ENCODE measurements around the gene SOCS3. TPM values are rescaled to one million over a fixed set of nuclear protein-coding genes. Genes with fewer than 3 reads are reported as not detected.

SOCS3 gene
- 53.1 TPM for total RNA-seq (2021; ENCODE audit: unreplicated experiment)
- 30.5 TPM for polyA plus RNA-seq (2012; ENCODE audit: insufficient read length)
- Bru-seq, nascent RNA = percentile 95 among the genes with signal in this experiment
- BruChase-seq, experiment 1, labeled RNA remaining after a 2-hour chase = percentile 91 among the genes with signal in this experiment
- BruChase-seq, experiment 2, labeled RNA remaining after a 6-hour chase = percentile 77 among the genes with signal in this experiment
- long read RNA-seq, transcript SOCS3-201 (2 exons, 2,734 nt) = major isoform, 236 of 342 reads
- long read RNA-seq, partial matches to known transcripts = 0 of 342 reads
- long read RNA-seq, other reads (novel, unspliced or antisense) = 106 of 342 reads

GRCh38 chr17:78359997-78360370 is at the start of gene SOCS3:
SOCS3 (minus strand) TSS chr17:78360077; CDS start chr17:78359095, 982 bp downstream.
- ATAC-seq = peak; percentile 79
- POLR2A ChIA-PET = interaction anchor here (0.6 to 0.7 kb wide), 3 partner anchors 23 to 179 kb away, joined by 3 to 12 read pairs (median 3); no protein-coding TSS in a partner anchor

DNA sequence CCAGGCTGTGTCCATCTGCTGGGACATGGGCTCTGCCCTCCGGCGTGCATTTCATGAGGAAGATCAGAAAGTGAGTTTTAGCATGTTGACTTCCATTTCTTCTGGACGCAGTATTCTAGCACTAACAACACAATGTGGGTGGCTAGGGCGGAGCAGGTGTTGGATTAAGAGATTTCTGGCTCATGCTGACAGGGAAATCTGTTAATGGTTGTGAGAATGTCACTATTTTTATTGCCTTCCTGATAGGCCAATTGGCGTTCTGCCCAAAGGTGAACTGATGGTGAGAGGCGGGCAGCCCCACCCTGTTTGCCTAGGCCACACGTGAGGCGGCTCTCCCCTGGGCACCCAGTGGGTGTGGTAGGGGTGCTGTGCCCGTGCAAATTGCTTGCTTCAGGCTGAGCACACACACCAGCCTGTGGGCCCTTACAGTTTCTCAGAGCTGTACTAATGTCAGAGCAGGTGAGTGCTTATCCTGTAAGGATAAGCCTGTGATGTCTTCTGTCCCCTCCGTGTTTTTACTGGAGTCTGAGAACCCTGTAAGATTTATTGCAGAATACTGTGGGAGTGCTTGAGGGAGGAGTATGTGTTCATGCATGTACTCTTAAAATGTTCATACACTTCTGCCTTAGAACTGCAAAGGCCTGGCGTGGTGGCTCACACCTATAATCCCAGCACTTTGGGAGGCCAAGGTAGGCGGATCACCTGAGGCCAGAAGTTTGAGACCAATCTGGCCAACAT is 49.5 kb upstream of the SOCS3 start:
- BruUV-seq (replicated peaks) = no TSS peak
- 0 out of 2 replicates have a peak, but pooled peaks cover 5% of the 10 kb centered on the region for H3K4me1 ChIP-seq (ENCODE audit: control insufficient read depth, insufficient read depth, low read length)
- H3K4me3 ChIP-seq (ENCODE audit: low read depth in 2 of 2, low read length in 2 of 2) = no peak overlapping the region
- H3K9me3 ChIP-seq (ENCODE audit: control insufficient read depth, insufficient read depth, low read depth, low read length) = no peaks in the 10 kb centered on the region
- intact Hi-C loops (cut with micrococcal nuclease; ENCODE audit: unreplicated experiment) (no loop called here), in situ Hi-C loops (cut with HindIII; ENCODE audit: low pct_unique_long_range_greater_than_20kb, low sequenced_read_pairs) (no loop called here)
- no peaks in the 10 kb centered on the region for H3K36me3 ChIP-seq (ENCODE audit: control insufficient read depth, insufficient read depth, low read length)
- no peaks in the 10 kb centered on the region for H3K27me3 ChIP-seq (ENCODE audit: control insufficient read depth, insufficient read depth, low read length)
- DNase-seq (ENCODE audit: low read depth, low spot score) (no peak), ATAC-seq (no peak)
- TF ChIP-seq CTCF (IDR thresholded peaks at IDR 0.05) = no peak
- TF ChIP-seq, protein P1, sequence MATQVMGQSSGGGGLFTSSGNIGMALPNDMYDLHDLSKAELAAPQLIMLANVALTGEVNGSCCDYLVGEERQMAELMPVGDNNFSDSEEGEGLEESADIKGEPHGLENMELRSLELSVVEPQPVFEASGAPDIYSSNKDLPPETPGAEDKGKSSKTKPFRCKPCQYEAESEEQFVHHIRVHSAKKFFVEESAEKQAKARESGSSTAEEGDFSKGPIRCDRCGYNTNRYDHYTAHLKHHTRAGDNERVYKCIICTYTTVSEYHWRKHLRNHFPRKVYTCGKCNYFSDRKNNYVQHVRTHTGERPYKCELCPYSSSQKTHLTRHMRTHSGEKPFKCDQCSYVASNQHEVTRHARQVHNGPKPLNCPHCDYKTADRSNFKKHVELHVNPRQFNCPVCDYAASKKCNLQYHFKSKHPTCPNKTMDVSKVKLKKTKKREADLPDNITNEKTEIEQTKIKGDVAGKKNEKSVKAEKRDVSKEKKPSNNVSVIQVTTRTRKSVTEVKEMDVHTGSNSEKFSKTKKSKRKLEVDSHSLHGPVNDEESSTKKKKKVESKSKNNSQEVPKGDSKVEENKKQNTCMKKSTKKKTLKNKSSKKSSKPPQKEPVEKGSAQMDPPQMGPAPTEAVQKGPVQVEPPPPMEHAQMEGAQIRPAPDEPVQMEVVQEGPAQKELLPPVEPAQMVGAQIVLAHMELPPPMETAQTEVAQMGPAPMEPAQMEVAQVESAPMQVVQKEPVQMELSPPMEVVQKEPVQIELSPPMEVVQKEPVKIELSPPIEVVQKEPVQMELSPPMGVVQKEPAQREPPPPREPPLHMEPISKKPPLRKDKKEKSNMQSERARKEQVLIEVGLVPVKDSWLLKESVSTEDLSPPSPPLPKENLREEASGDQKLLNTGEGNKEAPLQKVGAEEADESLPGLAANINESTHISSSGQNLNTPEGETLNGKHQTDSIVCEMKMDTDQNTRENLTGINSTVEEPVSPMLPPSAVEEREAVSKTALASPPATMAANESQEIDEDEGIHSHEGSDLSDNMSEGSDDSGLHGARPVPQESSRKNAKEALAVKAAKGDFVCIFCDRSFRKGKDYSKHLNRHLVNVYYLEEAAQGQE (IDR thresholded peaks at IDR 0.05; ENCODE audit: insufficient read depth in 1 of 2, low read depth in 2 of 2, low read length in 1 of 2) = no peak
- TF ChIP-seq POLR2AphosphoS5 (IDR thresholded peaks at IDR 0.05; ENCODE audit: low read depth, low read length) = no peak
- H3K27ac ChIP-seq (ENCODE audit: low read length) = no peak overlapping the region
- ChIA-PET CTCF (no interaction called here), POLR2A (no interaction called here)

More at GRCh38 chr17:78359997-78360370, at the start of gene SOCS3:
- peak within 1 kb of the TSS; percentile 81 to 98 for H3K4me3 ChIP-seq (ENCODE audit: low read depth in 2 of 2, low read length in 2 of 2)
- no TSS peak for BruUV-seq (replicated peaks)
- H3K9me3 ChIP-seq (ENCODE audit: control insufficient read depth, insufficient read depth, low read depth, low read length) = no peaks in the 10 kb centered on the region
- in situ Hi-C loops (cut with HindIII; ENCODE audit: low pct_unique_long_range_greater_than_20kb, low sequenced_read_pairs) = no loop called here
- peak within 1 kb of the TSS; percentile 89 for H3K27ac ChIP-seq (ENCODE audit: low read length)
- no peak for DNase-seq (ENCODE audit: low read depth, low spot score)
- intact Hi-C loops (cut with micrococcal nuclease; ENCODE audit: unreplicated experiment) = loop anchor here (2.0 to 5.0 kb wide), 2 partner anchors 61 to 78 kb away; no protein-coding TSS in a partner anchor
- TF ChIP-seq SIN3A (IDR thresholded peaks at IDR 0.05; ENCODE audit: borderline replicate concordance, insufficient read depth, low read depth, low read length) (peak; percentile 87; the same call in 1 of the 2 replicates), POLR2AphosphoS5 (IDR thresholded peaks at IDR 0.05; ENCODE audit: low read depth, low read length) (peak; percentile 98), TCF7L2 (IDR thresholded peaks at IDR 0.05; ENCODE audit: low read depth, low read length) (peak; percentile 50; the same call in 1 of the 2 replicates), CTCF (IDR thresholded peaks at IDR 0.05) (no peak)
- TF ChIP-seq, protein P1 (IDR thresholded peaks at IDR 0.05; ENCODE audit: insufficient read depth in 1 of 2, low read depth in 2 of 2, low read length in 1 of 2) = no peak
- H3K36me3 ChIP-seq (ENCODE audit: control insufficient read depth, insufficient read depth, low read length) = peaks cover 10% of the 10 kb centered on the region; the same call in 1 of the 2 replicates
- CTCF ChIA-PET = interaction anchor here (0.5 to 0.6 kb wide), 3 partner anchors 20 to 60 kb away, joined by 4 to 8 read pairs (median 5); no protein-coding TSS in a partner anchor
- peaks cover 44% of the 10 kb centered on the region for H3K4me1 ChIP-seq (ENCODE audit: control insufficient read depth, insufficient read depth, low read length)
- no peaks in the 10 kb centered on the region for H3K27me3 ChIP-seq (ENCODE audit: control insufficient read depth, insufficient read depth, low read length)
